NCI-H2196 (cell line): ENCODE measurements around the gene MOG.

Source experiments
- DNase-seq: peaks from one replicate; lab custom pipeline; 2025; ENCODE audit not compliant: unreplicated experiment; lab: John Stamatoyannopoulos, UW

Gene MOG

DNA sequence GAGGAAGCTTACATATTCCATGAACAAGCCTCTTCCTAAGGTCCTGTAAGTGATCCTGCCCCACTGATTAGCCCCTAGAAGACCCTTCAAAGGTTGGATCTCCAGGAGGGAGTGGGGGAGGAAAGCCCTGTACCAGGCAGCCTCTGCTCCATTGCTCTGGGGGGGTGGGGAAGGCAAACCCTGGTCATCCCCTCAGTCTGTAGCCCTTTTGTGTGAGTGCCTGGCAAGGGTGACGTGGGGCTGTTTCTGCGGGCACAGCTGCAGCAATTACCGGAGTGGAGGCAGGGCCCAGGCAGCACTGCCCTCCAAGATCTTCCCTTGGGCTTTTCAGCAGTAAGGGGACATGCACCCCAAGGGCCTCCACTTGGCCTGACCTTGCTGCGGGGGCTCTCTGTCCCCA, at the start of gene MOG:
Gene MOG, plus strand, starts transcription at position 295 of the 400 bp plus-strand sequence. CDS start 118 bp downstream, outside the sequence.
- DNase-seq = no peak

DNA sequence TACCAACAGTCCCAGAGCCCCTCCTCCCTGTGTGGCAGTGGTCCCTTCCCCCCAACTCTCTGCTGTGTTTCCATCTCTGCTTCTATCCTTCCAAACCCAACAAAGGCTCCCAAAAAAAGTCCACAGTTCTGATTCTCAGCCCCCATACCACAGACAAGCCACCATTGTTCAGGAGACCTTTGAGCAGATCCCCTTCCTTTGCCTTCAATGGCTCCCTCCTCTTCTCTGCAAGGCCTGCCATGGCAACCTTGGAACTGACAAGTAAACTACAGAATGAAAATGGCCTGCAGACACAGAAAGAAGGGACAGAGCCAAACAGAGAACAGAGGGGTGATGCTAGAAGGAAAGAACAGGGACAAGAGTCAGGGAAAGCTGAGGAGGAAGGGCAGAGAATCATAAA, 48.8 kb upstream of the MOG start:
- no peak for DNase-seq

DNA sequence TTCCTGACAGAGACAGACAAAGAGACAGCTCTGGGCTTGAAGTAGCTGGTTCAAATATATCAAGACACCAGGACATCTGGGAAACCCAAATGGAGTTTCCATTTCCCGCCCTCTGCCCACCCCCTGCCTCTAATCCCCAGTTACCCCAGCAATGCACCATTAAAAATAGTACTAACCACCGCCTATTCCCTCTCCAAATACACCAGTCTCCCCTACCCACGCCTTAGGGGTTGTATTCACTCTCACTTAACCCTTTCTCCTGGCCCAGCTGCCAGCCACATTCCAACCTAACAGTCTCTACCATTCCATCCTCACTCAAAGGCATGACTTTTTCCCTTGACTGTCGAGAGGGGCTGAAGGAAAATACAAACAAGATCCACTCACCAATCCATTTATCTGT, 46.4 kb upstream of the MOG start:
- DNase-seq = no peak

DNA sequence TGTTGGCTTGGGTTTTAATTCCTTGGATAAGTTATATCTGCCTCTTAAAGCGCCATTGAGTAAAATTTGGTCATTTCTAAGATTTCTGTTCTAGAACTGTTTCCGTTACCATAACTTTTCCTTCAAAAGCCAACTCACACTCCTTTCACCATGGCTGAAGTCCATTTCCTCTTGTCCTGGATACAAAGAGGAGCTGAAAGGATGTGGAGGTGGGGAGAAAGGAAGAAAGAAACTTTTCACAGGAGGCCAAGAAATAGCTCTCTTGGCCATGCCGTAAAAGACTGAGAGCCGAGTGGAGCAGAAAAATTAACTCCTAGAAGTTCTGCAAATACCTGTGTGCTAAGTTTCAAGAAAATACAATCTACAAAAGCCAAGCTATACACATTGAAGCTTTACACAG, 45.5 kb upstream of the MOG start:
- no peak for DNase-seq

DNA sequence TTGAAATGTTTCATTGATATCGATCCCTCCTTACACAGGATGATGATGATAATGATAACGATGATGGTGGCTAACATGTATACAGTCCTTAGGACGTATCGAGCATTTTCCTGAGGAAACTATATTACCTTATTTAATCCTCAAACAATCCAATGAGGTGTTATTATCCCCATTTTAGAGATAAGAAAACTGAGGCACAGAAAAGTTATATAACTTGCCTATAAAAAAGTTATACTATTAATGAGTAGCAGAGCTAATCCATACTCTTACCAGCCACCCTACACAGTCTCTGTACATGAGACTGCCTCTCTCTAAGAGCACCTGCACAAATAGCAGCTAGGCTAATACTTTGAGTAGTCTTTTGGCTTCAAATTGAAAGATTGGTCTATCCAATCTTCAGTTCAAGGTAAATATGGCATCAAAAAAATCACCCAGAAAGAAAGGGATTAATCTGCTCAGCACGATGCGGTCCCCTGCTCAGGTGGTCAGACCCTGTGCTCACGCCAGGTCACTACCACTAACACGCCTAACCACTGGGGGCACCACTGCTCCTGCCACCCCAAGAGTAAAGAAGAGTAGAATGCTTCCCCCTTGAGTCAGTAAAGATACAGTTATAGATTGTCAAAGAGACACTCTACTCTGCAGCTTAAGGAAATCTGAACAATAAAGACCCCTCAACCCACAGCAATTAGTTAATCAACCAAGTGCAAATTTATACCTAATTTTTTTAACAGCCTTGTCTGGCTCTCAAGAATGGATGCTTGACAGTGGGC, 38.9 kb upstream of the MOG start:
- no peak for DNase-seq

DNA sequence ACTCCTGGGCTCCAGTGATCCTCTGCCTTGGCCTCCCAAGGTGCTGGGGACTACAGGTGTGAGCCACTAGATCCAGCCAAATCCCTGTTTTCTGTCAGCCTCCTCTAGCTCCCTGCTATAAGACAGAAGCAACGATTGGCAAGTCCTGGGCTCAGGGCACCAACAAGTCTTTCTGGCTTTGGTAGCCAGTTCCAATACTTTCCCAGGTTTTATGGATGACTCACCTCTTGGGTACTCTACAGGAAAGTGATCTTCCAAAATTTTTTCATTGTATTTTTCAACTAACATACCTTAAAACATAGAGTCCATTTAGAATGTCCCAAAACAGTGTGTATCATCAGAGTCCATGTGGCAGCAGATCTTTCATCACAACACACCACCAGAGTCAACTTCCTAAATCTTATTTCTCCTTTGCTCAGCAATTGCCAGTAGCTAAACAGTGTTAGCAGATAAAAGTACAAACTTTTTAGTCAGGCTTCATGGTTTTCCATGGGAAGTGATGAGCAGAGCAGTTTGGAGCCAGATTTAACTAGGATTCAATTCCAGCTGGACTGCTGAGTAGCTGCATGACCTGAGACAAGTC, 37.2 kb upstream of the MOG start:
- DNase-seq = no peak

DNA sequence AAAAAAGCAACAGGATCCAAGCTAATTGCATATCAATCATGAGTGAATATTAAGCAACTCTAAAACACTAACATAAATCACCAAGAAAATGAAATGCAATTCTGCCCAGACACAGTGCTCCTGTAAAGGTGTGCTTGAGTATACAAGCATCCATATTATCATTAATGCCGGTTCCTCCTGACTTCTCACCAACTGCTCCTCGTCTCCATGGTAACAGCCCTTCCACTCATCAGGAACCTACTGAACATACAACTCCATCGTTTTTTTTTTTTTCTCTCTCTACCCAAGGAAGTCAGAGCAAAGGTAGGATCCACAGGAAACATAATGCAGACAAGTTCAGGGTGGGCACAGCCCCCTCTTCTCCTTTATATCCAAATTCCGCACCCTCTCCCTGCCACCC, 36.3 kb upstream of the MOG start:
- DNase-seq = no peak

DNA sequence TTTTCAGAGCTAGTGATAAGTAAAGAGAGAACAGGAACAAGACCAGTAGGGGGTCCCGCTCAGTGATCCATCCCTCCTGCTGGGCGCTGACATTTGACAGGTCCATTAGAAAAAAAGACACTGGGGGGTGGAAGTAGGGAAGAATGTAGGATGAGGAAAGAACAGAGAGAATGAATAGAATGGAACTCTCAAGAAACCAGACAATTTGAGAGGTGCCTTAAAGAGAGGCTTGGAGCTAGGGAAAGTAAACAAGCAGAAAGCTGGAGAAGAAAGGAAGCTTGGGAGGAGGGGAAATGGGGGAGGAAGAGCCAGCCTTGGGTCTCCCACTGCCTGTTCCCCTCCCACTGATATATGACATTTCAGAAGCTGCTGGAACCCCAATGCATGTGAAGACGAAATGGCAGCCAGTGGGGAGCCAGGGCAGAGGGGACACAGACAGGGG, 32.4 kb upstream of the MOG start:
- DNase-seq = no peak

DNA sequence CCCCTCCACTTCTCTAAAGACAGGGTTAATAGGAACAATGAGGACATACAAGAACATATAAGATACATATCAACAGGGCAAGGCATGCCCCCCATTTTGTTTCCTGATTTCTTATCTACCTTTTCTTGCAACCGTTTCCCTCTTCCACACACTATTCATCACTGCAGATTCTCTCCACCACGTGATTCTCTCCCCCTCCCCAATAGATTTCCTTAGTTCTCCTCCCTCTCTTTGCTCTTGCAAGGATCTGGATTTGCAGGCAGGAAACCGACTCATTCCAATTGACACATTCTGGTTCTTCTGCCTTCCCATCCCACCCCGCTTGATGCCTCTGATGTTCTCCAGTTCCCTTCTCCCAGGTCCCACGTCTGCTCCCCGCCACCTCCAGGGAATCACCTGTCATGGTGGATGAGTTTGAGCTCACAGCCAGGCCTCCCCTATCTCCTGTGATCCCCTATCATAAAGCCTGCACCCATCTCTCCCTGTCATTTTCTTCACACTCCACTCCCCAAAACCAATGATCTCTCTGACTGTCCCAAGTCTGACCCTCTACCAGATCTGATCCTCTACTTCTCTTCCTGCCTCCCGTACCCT, 31.5 kb upstream of the MOG start:
- no peak for DNase-seq

DNA sequence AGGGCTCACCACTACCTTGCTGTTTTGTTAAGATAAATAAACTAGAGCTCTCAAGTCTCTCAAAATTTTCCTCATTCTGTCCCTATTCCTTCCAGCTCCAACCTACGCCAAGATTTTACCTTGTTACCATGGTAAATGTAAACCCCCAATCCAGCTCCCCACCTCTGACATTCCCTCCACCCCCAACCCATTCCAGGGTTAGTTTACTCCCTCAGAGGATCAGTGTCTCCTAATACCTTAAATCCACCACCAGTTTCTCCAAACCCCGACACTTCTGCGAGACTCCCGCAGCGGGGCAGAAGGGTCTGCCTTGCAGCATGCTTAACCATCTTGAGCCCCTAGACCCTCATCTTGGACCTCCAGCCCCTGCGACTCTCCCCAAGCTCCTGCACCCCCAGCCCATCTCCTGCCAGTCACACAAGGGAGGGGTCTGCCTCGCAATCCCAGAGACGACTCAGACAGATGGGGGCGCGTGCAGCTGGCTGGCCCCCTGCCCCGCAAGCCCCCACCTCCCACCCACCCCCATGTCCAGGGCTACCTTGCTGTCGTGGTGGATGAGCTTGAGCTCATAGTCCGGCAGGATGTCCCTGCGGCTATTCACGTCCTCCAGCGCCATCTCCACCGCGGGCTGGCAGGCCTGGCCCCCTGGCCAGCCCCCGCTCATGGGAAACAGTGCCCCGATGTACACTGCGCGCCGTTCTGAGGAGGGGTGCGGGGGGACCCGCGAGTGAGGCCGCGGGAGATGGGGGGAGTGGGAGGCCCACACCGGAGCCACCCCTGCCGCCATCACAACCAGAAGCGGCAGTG, 29.7 kb upstream of the MOG start:
- DNase-seq = no peak

DNA sequence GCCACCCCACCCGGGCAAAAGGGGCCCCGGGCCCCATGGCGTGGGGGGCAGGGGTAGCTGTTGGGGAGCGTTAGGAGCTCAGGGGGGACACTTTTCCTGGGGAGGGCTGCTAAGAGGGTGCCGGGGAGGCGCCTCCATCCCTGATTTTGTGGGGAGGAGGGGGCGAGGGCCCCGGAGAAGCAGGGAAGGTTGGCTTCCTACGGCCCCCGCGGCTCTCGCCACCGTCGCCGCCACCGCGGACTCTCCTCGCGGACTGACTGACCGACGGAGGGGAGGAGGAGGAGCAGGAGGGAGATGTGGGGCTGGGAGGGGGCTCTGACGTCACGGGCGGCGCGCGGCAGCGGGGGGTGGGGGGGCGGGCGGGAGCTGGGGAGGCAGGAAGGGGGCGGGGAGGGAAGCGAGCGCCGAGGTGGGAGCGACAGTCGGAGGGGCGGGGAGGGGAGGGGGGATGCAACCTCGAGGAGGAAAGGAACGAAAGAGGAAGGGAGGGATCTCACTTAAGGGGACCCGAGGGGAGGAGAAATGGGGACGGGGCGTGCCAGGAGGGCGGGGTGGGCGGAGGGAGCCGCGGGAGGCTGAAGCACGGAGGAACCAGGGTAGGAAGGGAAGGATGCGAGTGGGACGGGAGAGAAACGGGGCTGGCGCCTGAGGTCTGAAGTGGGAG, 29.0 kb upstream of the MOG start:
- peak; percentile 46 for DNase-seq

DNA sequence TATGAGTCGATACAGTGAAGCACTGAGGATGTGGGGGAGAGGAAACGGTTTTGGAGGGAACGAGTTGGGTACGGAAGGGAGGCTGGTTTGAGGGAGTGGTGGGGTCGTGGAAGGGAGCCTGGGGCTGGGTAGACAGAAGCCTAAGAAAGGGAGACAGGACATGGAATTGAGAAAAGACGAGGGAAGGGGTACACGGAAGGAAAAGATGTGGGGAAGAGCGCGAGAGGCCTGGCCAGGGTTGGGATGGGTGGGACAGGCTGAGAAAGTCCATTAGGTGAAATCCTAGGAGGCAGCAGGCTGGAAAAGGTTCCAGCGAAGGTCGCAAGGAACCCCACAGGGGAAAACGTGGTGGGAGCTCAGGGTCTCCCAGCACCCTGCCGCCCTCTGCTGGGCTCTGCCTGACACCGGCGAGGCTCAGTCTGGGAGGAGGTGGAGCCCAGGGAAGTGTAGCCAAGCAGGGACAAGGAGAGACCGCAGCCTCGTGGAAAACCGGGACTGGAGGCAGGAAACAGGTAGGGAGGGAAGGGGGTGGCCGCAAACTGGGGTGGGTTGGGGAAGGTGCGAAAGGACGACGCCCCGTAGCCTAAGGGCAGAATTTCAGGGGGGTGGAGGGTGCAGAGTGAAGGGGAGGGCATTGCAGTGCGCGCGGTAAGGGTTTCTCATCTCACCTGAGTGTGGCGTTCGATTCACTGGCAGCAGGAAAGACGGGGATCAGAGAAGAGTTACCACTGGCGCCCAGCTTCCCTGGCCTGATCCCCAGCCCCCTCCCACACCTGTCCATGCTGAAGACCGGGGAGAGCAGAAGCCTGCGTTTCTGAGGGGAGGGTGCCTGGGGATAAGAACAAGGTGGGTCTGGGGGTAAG, 28.2 kb upstream of the MOG start:
- DNase-seq = peak; percentile 82

DNA sequence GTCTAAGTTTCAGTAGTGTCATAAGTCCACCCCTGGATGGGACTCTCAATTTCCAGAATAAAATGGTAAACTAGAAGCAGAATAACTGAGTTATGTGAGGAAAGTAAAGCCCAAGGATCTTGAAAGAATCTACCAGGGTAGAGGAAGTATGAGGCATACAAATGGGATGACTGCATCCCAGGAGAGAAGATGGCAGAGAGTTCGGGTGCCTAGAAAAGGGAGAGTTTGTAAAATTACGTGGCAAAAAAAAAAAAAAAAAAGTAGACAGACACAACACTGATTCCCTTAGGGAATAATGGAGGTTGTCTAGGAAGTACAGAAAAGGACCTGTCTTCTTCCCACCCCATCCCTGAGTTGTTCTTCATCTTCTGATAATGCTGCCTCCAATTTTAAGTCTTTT, 27.3 kb upstream of the MOG start:
- DNase-seq = no peak

DNA sequence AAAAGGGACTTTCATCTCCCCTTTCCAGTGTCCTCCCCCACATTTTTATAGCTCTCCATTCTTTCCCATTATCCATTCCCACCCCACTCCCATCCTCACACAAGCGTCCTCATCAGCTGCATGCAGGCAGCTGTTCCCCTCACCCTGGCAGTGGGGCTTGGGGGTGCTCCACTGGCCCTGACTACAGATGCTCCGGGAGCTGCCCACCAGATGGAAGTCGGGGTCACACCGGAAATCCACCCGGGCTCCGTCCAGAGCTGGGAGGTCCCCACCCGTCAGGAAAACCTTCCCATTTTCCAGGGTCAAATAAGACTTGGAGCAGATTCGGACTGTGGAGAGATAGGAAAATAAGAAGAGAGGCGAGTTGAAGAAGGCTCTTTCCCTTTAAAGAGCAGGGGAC, 26.6 kb upstream of the MOG start:
- no peak for DNase-seq

DNA sequence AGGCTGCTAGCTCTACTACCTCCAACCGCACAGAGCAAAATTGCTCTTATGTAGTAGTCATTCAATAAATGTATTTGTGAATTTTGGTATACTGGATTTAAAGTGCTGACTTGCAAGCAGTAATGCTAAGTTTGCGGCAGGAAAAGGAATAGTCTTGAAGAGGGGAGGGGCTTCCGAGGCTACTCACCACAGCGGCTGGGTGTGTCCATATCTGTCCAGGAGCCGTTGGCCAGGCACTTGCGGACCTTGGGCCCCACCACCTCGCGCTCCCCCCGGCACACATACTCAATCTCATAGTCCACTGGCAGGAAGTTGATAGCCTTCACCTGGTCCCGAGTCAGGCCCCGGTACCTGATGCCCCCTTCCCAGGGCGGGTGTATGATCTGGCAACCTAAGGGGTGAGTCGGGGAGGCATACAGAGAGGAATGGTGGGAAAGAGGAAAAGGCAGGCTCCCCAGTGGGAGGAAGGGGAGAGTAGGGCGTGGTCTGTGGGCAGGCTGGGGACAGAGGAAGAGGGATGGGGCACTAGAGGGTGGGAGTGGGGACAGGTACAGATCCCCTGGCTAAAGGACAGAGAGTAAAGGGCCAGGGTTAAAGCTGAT, 25.6 kb upstream of the MOG start:
- DNase-seq = no peak

DNA sequence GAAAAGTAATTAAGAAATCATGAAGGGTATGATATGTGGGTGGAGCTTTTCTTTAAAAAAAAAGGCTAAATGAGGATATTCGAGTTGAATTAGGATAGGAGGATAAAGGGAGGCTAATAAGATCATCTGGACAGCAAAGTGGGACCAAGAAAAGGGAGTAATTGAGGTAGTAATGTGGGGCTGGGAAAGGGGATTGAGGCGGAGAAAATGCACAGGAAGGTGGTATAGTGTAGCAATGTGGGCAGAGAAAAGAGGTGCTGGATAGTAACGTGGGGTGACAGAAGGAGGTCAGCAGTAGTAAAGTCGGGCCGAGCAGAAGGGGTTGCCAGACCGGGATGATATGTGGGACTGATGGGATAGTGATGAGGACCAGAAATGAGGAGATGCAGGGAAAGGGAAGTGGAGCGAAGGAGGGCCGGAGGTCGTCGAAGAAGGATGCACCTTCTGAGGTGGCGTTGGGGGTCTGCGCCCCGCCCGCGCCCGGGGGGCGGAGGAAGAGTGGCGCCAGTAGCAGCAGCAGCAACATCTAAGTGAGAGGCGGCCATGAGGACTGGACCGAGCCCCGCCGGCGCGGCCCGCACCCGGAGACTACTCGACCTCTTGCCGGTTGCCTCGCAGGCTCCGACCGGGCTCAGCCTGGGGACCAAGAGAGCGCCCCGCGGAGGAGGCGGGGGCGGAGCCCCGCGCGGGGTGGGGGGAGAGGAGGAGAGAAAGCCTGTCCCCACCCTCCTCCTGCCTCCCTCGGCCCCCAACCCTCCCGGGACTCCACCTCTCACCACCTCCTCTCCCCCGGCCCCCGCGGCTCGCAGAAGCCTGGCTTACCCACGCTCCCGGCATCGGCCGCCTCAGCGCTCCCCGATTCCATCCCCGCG, 24.8 kb upstream of the MOG start:
- DNase-seq = peak; percentile 50

DNA sequence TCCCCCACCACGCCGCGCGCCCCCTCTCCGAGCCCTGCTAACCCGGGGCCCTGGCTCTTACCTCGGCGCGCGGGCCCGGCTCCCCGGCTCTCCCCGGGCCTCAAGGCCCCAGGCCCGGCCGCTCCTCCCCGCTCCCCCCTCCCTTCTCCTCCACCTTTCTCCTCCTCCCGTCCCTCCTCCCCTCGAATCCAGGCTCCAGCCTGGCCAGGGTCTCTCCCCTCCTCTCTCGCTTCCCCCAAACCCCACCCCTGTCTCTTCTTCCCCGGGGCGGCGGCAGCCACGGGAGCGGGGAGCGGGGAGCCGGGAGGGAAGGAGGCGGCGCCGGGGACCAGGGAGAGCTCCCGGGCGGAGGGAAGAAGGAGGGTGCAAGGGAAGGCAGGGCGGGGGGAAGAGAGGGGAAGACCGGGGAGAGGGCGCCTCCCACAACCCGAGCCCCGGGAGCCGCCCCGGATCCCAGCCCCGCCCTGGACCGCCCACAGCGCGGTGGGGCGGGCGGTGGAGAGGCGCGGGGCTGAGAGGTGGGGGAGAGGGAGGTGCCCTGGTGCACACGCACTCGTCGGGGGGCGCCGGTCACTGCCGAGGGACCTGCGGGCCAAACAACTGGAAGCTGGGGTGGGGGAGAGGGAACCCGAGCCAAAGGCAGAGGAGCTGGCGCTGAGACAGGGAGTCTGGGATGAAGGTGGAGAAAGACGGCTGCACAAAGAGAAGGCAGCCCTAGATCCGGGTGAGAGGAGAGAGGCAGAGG, 23.9 kb upstream of the MOG start, which contains the start of gene GABBR1:
Gene GABBR1, minus strand, starts transcription at position 395 of the 745 bp plus-strand sequence. CDS start 798 bp downstream, outside the sequence.
- DNase-seq = peak; percentile 89

DNA sequence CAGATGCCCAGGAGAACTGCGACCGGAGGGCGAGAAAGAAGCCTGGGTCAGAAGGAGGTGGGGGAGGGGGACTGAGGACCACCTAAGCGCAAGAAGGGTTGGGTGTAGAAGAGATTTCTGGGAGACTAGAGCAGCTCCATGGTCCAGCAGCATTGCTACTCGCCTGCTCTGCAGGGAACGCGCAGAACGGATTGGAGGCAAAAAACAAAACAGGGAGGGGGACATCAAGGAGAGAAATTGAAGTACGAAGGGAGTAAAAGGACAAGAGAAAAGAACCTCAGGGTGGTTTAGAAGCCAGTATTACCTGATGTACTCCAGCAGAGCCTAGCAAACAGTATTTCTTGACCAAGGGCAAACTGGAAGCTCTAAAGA, 23.4 kb upstream of the MOG start:
- DNase-seq = no peak
